Islet precursor cell (in vitro differentiated cells): Measurements from ENCODE around the gene SMG7.

Source experiments
- DNase-seq: peaks from one replicate; pipeline ENCODE4 v3.0.0-alpha.2; 2018

The SMG7 gene

DNA sequence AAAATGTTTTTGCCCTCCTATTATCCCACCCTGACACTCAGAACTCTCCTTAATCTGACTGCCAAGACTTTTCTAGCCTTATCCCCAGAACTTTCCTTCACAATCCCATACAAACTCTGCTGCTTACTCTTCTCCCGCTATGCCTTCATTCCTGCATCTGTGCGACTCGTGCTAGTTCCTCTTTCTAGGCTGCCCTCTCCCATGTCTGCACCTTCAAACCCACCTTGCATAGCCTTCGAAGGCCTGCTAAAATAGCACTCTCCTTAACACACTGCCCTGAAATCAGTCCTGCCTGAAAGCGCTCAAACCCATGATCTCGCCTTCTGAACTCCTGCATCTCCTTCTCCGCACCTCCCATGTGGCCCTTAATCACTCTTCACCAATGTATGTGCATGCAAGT is 120.4 kb downstream of the SMG7 start:
- no peak for DNase-seq

DNA sequence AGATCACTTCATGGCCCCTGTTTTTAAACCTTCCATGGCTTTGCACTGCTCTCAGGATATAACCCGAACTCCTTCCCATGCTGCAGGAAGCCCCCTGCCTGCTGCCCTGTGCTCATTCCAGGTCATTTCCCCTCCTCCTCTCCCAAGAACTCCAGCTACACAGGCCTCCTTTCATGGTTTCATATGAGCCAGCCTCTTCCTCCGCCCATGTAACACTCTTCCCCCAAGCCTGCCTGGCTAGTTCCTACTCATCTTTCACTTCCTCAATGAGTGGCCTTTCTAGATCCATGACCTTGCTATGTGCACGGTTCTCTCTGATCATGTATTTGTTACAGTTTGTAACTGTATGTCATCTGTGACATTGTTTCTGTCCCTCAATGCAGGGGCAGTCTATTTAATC is 121.1 kb downstream of the SMG7 start:
- DNase-seq: no peak

DNA sequence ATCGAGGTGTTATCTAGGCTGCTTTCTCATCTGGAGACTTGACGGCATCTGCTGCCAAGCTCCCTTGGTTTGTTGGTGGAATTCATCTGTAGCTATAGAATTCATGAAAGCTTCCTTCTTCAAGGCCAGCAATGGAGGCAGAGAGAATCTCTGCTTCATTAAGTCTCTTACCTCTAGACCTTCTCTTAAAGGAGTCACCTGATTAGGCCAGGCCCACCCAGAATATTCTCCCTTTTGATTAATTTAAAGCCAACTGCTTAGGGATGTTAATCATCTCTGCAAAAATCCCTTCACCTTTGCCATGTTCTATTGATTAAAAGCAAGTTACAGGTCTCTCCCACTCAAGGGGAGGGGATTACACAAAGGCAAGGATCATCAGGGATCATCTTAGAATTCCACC is 123.2 kb downstream of the SMG7 start:
- no peak for DNase-seq

DNA sequence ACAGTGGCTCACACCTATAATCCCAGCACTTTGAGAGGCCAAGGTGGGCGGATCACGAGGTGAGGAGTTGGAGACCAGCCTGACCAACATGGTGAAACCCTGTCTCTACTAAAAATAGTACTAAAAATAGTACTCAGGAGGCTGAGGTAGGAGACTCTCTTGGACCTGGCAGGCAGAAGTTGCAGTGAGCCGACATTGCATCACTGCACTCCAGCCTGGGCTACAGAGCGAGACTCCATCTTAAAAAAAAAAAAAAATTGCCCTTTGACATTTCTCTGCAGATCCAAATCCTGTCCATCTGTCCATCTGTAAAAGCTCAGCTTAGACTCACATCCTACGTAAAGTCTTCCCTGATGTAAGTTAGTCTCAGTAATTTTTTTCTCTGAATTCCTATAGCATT is 124.2 kb downstream of the SMG7 start:
- no peak for DNase-seq

DNA sequence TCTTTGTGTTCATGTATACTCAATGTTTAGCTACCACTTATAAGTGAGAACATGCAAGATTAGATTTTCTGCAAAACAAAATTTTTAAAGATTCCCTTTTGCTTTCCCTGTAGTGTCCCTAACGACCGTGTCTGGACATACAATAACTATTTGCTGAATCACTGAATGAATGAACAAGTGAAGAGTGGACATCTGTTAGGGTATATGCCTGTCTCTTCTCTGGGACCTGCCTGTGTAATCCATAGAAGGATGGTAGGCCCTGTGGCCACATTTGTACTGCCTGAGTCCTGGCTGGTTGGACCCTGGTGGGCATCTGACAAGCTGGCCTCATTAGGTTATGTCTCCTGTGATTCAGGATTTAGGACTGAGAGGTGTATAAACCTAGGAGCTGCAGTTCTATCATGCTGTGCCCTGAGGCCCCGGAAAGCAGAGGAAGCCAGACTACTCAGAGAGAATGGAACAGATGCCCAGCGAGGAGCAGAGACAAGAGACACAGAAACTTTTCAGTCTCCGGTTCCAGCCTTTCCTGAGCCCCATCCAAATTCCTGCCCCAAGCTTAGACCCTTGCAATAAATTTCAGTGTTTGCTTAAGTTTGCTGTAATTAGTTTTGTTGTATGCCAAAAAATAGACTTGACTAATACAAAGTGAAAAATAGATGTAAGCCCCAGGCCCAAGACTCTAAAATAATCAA is 125.5 kb downstream of the SMG7 start:
- no peak for DNase-seq

- DNase-seq: no peak
Measured at GRCh38 chr1:183598386-183598785, 126.1 kb downstream of the SMG7 start.

DNA sequence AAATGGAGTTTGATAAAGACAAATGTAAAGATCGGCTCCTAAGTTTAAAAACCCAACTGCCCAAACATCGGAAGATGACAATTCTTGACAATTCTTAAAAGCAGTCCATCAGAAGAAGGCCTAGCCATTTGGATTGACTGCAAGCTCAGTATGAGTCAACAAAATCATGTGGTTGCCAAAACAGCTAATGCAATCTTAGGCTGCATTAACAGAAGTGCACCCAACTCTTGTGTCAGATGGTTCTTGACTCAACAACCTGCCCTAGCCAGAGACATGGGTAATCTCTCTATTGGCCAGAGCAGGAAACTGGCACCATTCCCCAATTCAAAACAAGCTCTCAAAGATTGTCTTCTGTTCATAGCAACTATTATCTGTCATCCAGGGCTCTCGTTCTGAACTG is 127.8 kb downstream of the SMG7 start:
- no peak for DNase-seq

DNA sequence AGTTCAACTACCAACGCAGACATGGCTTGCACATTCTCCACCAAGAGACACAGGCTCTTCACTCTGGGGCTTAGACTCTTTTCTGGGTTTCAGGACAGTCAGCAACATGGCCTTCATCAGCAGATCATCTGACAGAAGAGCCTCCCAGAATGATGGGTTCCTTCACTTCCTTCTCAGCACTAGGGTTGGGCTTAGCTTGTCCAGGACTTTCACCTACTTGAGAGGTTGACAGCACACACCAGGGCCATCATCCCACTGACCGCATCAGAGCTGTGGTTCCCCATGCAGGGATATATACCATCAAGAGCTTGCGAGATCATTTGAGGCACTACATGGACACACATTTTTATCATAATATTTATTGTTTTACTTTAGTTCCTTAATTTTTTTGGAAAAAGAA is 128.3 kb downstream of the SMG7 start:
- no peak for DNase-seq

GRCh38 chr1:183602510-183602909 is 130.2 kb downstream of the SMG7 start:
- no peak for DNase-seq
